HUDEP-2 (cell line): ENCODE measurements around the gene TEAD1.

Source experiments
- DNase-seq, 76 experiments: peaks; one replicate each; lab custom pipeline; 2025; ENCODE audit not compliant: unreplicated experiment in 76 of 76; lab: John Stamatoyannopoulos, UW

TEAD1 gene

GRCh38 chr11:12673924-12674570 is at the start of gene TEAD1:
TEAD1 (plus strand) TSS chr11:12674421.
- peak in 74 of 76 experiments; percentile 25 to 97 (median 90) for DNase-seq

GRCh38 chr11:12624595-12624994 is 49.6 kb upstream of the TEAD1 start:
- DNase-seq = no peak

GRCh38 chr11:12625438-12626071 is 48.7 kb upstream of the TEAD1 start:
- DNase-seq = peak in 1 of 76 experiments; percentile 7

GRCh38 chr11:12626616-12627015 is 47.6 kb upstream of the TEAD1 start:
- no peak for DNase-seq

- no peak for DNase-seq
These were observed 45.9 kb upstream of the TEAD1 start for GRCh38 chr11:12628314-12628713.

GRCh38 chr11:12629601-12630313 is 44.5 kb upstream of the TEAD1 start:
- DNase-seq = no peak

GRCh38 chr11:12631651-12632050 is 42.6 kb upstream of the TEAD1 start:
- no peak for DNase-seq

GRCh38 chr11:12634329-12634728 is 39.9 kb upstream of the TEAD1 start:
- no peak for DNase-seq

GRCh38 chr11:12636871-12637410 is 37.3 kb upstream of the TEAD1 start:
- no peak for DNase-seq

GRCh38 chr11:12639388-12639787 is 34.8 kb upstream of the TEAD1 start:
- no peak for DNase-seq

GRCh38 chr11:12640355-12640754 is 33.9 kb upstream of the TEAD1 start:
- peak in 7 of 76 experiments; percentile 10 to 64 (median 34) for DNase-seq

- no peak for DNase-seq
These were observed 33.0 kb upstream of the TEAD1 start for GRCh38 chr11:12640926-12641849.

- peak in 1 of 76 experiments; percentile 3 for DNase-seq
These were observed 32.2 kb upstream of the TEAD1 start for GRCh38 chr11:12642040-12642439.

GRCh38 chr11:12642806-12643428 is 31.3 kb upstream of the TEAD1 start:
- no peak for DNase-seq

GRCh38 chr11:12646478-12646877 is 27.7 kb upstream of the TEAD1 start:
- DNase-seq = no peak

- DNase-seq = no peak
These were observed 20.5 kb upstream of the TEAD1 start for GRCh38 chr11:12653729-12654128.

GRCh38 chr11:12655842-12656241 is 18.4 kb upstream of the TEAD1 start:
- DNase-seq = no peak

GRCh38 chr11:12657336-12657735 is 16.9 kb upstream of the TEAD1 start:
- no peak for DNase-seq

- DNase-seq = no peak
These were observed 16.2 kb upstream of the TEAD1 start for GRCh38 chr11:12657981-12658380.

GRCh38 chr11:12662101-12662689 is 12.0 kb upstream of the TEAD1 start:
- DNase-seq = no peak
